GM19324 (cell line): ENCODE data around the gene SFXN2.
"Not testable (repeated sequence)": the region's sequence is repeated elsewhere in the genome, so short reads cannot be mapped to it uniquely, and the experiment has no call there.

ENCODE experiments used
- ATAC-seq: cut with Tn5 transposase; IDR thresholded peaks from one replicate; pipeline ENCODE4 v1.9.1; 2021; ENCODE audit warnings: mild to moderate bottlenecking, moderate library complexity; ENCODE audit not compliant: unreplicated experiment, low FRiP score

Gene SFXN2

GRCh38 chr10:102752266-102752930, 38.0 kb downstream of the SFXN2 start:
- ATAC-seq: no peak

GRCh38 chr10:102752934-102753664, 38.7 kb downstream of the SFXN2 start:
- ATAC-seq: no peak

GRCh38 chr10:102753718-102754117, 39.3 kb downstream of the SFXN2 start:
- no peak for ATAC-seq

- no peak for ATAC-seq
Observed at GRCh38 chr10:102757323-102757722, 42.9 kb downstream of the SFXN2 start.

- ATAC-seq: no peak
Observed at GRCh38 chr10:102758240-102758932, 44.0 kb downstream of the SFXN2 start.

GRCh38 chr10:102758933-102759262, 44.5 kb downstream of the SFXN2 start:
- not testable (repeated sequence) for ATAC-seq

- ATAC-seq: no peak
Observed at GRCh38 chr10:102759497-102760210, 45.2 kb downstream of the SFXN2 start.

- ATAC-seq: no peak
Observed at GRCh38 chr10:102761981-102762380, 47.5 kb downstream of the SFXN2 start.

- no peak for ATAC-seq
Observed at GRCh38 chr10:102762401-102763015, 48.1 kb downstream of the SFXN2 start.

- no peak for ATAC-seq
Observed at GRCh38 chr10:102763037-102763607, 48.7 kb downstream of the SFXN2 start.

- no peak for ATAC-seq
Observed at GRCh38 chr10:102764470-102765161, 50.2 kb downstream of the SFXN2 start.

- no peak for ATAC-seq
Observed at GRCh38 chr10:102765336-102765735, 50.9 kb downstream of the SFXN2 start.

- no peak for ATAC-seq
Observed at GRCh38 chr10:102767428-102768160, 53.2 kb downstream of the SFXN2 start.

GRCh38 chr10:102769375-102770107, 55.1 kb downstream of the SFXN2 start:
- ATAC-seq: no peak

GRCh38 chr10:102770108-102770482, 55.7 kb downstream of the SFXN2 start:
- ATAC-seq: no peak

GRCh38 chr10:102770792-102771191, 56.4 kb downstream of the SFXN2 start:
- no peak for ATAC-seq

- ATAC-seq: no peak
Observed at GRCh38 chr10:102773320-102773719, 58.9 kb downstream of the SFXN2 start.

GRCh38 chr10:102773986-102774385, 59.5 kb downstream of the SFXN2 start:
- ATAC-seq: no peak
